Measurements from ENCODE around the gene ZNF407.

Gene ZNF407

DNA sequence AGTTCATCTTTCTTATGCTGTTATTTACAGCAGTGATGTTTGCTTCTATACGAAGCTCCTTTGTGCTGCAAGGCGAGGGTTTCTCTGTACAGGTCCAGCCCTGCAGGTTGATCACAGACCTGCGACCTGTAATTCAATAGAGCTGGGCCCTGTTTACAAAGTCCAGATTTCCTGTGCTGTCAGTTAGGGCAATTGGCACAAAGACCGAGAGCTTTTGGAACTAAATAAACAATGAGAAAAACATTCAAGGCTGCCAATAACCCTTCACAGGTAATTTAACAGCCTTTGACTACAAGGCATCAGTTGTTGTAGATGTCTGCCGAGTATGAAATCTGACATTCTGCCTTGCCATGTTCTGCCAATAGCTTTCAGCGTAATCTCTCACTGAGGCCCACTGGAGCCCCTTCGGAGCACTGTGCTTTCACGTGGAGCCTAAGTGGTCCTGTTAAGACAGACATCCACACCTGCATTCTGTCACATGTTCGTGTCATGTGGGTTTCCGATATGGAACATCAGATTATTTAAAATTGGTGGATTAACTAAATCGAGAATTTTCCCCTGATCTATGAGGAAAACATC, 378.8 kb downstream of the ZNF407 start:
- Histone ChIP-seq H4K20me1 (ENCODE audit: insufficient read depth, low read length) (no peaks in the 10 kb centered on the region), H3K36me3 (ENCODE audit: insufficient read depth, low read length) (no peaks in the 10 kb centered on the region), H3K27ac (ENCODE audit: low read length) (no peak overlapping the region), H3K4me2 (ENCODE audit: insufficient read depth, low read length) (no peak overlapping the region), H3K79me2 (ENCODE audit: insufficient read depth, low read length) (no peaks in the 10 kb centered on the region), H3K4me1 (ENCODE audit: insufficient read depth, low read length) (no peaks in the 10 kb centered on the region), H3K9ac (ENCODE audit: low read depth, low read length) (no peak overlapping the region), H2AFZ (ENCODE audit: low read depth, low read length) (no peak overlapping the region), H3K9me3 (ENCODE audit: insufficient read depth, low read length, severe bottlenecking) (no peaks in the 10 kb centered on the region), H3K27me3 (ENCODE audit: insufficient read depth, low read length, poor library complexity) (no peaks in the 10 kb centered on the region), H3K4me3 (ENCODE audit: low read depth in 1 of 2, low read length in 2 of 2) (no peak overlapping the region)
- no peak for ATAC-seq (ENCODE audit: insufficient read depth, low read depth)
- TF ChIP-seq CTCF (IDR thresholded peaks at IDR 0.05; ENCODE audit: borderline replicate concordance, extremely low read depth, low read length, poor library complexity, severe bottlenecking): no peak
- TF ChIP-seq EZH2 (IDR thresholded peaks at IDR 0.05; ENCODE audit: borderline replicate concordance, low read depth, low read length, severe bottlenecking): no peak
- DNase-seq: no peak

GRCh38 chr18:74977041-74977440, 379.4 kb downstream of the ZNF407 start:
- TF ChIP-seq EZH2 (IDR thresholded peaks at IDR 0.05; ENCODE audit: borderline replicate concordance, low read depth, low read length, severe bottlenecking): no peak
- no peak for TF ChIP-seq CTCF (IDR thresholded peaks at IDR 0.05; ENCODE audit: borderline replicate concordance, extremely low read depth, low read length, poor library complexity, severe bottlenecking)
- no peak overlapping the region for H3K4me2 ChIP-seq (ENCODE audit: insufficient read depth, low read length)
- no peaks in the 10 kb centered on the region for H4K20me1 ChIP-seq (ENCODE audit: insufficient read depth, low read length)
- H3K9ac ChIP-seq (ENCODE audit: low read depth, low read length): no peak overlapping the region
- H3K36me3 ChIP-seq (ENCODE audit: insufficient read depth, low read length): no peaks in the 10 kb centered on the region
- DNase-seq: no peak
- H3K9me3 ChIP-seq (ENCODE audit: insufficient read depth, low read length, severe bottlenecking): no peaks in the 10 kb centered on the region
- no peak overlapping the region for H3K27ac ChIP-seq (ENCODE audit: low read length)
- no peak overlapping the region for H2AFZ ChIP-seq (ENCODE audit: low read depth, low read length)
- H3K4me3 ChIP-seq (ENCODE audit: low read depth in 1 of 2, low read length in 2 of 2): no peak overlapping the region
- H3K4me1 ChIP-seq (ENCODE audit: insufficient read depth, low read length): no peaks in the 10 kb centered on the region
- H3K27me3 ChIP-seq (ENCODE audit: insufficient read depth, low read length, poor library complexity): no peaks in the 10 kb centered on the region
- H3K79me2 ChIP-seq (ENCODE audit: insufficient read depth, low read length): no peaks in the 10 kb centered on the region
- no peak for ATAC-seq (ENCODE audit: insufficient read depth, low read depth)

DNA sequence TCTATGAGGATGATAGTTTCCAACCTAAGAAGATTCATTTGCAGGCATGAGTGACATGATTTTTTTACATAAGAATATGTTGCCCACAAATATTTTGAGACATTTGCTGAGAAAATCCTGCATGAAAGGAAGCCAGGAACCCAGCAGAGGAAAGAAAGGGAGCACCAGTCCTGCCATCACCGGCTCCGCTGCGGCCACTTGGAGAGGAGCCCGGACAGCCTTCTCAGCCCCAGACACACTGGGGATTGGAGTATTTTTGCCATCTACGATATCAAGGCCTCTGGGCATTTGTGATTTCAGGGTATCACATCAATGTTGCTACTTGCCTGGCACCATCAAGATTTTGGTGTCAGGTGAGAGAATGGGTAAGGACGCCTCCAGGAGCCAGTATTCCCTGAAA, 383.0 kb downstream of the ZNF407 start:
- no peak overlapping the region for H3K4me2 ChIP-seq (ENCODE audit: insufficient read depth, low read length)
- no peaks in the 10 kb centered on the region for H3K4me1 ChIP-seq (ENCODE audit: insufficient read depth, low read length)
- H3K9ac ChIP-seq (ENCODE audit: low read depth, low read length): no peak overlapping the region
- H2AFZ ChIP-seq (ENCODE audit: low read depth, low read length): no peak overlapping the region
- no peak overlapping the region for H3K4me3 ChIP-seq (ENCODE audit: low read depth in 1 of 2, low read length in 2 of 2)
- TF ChIP-seq EZH2 (IDR thresholded peaks at IDR 0.05; ENCODE audit: borderline replicate concordance, low read depth, low read length, severe bottlenecking) (no peak), CTCF (IDR thresholded peaks at IDR 0.05; ENCODE audit: borderline replicate concordance, extremely low read depth, low read length, poor library complexity, severe bottlenecking) (no peak)
- H3K27ac ChIP-seq (ENCODE audit: low read length): no peak overlapping the region
- DNase-seq (no peak), ATAC-seq (ENCODE audit: insufficient read depth, low read depth) (no peak)
- H4K20me1 ChIP-seq (ENCODE audit: insufficient read depth, low read length): no peaks in the 10 kb centered on the region
- no peaks in the 10 kb centered on the region for H3K27me3 ChIP-seq (ENCODE audit: insufficient read depth, low read length, poor library complexity)
- no peaks in the 10 kb centered on the region for H3K36me3 ChIP-seq (ENCODE audit: insufficient read depth, low read length)
- H3K79me2 ChIP-seq (ENCODE audit: insufficient read depth, low read length): no peaks in the 10 kb centered on the region
- no peaks in the 10 kb centered on the region for H3K9me3 ChIP-seq (ENCODE audit: insufficient read depth, low read length, severe bottlenecking)

GRCh38 chr18:74981476-74981875, 383.8 kb downstream of the ZNF407 start:
- Histone ChIP-seq H3K9ac (ENCODE audit: low read depth, low read length) (no peak overlapping the region), H3K79me2 (ENCODE audit: insufficient read depth, low read length) (no peaks in the 10 kb centered on the region), H3K27me3 (ENCODE audit: insufficient read depth, low read length, poor library complexity) (no peaks in the 10 kb centered on the region), H3K9me3 (ENCODE audit: insufficient read depth, low read length, severe bottlenecking) (no peaks in the 10 kb centered on the region), H3K36me3 (ENCODE audit: insufficient read depth, low read length) (no peaks in the 10 kb centered on the region), H3K4me3 (ENCODE audit: low read depth in 1 of 2, low read length in 2 of 2) (no peak overlapping the region), H3K4me1 (ENCODE audit: insufficient read depth, low read length) (no peaks in the 10 kb centered on the region), H2AFZ (ENCODE audit: low read depth, low read length) (no peak overlapping the region), H3K4me2 (ENCODE audit: insufficient read depth, low read length) (no peak overlapping the region), H3K27ac (ENCODE audit: low read length) (no peak overlapping the region), H4K20me1 (ENCODE audit: insufficient read depth, low read length) (no peaks in the 10 kb centered on the region)
- DNase-seq: no peak
- ATAC-seq (ENCODE audit: insufficient read depth, low read depth): no peak
- no peak for TF ChIP-seq CTCF (IDR thresholded peaks at IDR 0.05; ENCODE audit: borderline replicate concordance, extremely low read depth, low read length, poor library complexity, severe bottlenecking)
- TF ChIP-seq EZH2 (IDR thresholded peaks at IDR 0.05; ENCODE audit: borderline replicate concordance, low read depth, low read length, severe bottlenecking): no peak

All from DND-41 (cell line).